ENCODE results near the gene RTTN. TPM values are rescaled to one million over a fixed set of nuclear protein-coding genes. Genes with fewer than 3 reads are reported as not detected.
"Not testable (repeated sequence)": the region's sequence is repeated elsewhere in the genome, so short reads cannot be mapped to it uniquely, and the experiment has no call there.

RTTN gene, protein sequence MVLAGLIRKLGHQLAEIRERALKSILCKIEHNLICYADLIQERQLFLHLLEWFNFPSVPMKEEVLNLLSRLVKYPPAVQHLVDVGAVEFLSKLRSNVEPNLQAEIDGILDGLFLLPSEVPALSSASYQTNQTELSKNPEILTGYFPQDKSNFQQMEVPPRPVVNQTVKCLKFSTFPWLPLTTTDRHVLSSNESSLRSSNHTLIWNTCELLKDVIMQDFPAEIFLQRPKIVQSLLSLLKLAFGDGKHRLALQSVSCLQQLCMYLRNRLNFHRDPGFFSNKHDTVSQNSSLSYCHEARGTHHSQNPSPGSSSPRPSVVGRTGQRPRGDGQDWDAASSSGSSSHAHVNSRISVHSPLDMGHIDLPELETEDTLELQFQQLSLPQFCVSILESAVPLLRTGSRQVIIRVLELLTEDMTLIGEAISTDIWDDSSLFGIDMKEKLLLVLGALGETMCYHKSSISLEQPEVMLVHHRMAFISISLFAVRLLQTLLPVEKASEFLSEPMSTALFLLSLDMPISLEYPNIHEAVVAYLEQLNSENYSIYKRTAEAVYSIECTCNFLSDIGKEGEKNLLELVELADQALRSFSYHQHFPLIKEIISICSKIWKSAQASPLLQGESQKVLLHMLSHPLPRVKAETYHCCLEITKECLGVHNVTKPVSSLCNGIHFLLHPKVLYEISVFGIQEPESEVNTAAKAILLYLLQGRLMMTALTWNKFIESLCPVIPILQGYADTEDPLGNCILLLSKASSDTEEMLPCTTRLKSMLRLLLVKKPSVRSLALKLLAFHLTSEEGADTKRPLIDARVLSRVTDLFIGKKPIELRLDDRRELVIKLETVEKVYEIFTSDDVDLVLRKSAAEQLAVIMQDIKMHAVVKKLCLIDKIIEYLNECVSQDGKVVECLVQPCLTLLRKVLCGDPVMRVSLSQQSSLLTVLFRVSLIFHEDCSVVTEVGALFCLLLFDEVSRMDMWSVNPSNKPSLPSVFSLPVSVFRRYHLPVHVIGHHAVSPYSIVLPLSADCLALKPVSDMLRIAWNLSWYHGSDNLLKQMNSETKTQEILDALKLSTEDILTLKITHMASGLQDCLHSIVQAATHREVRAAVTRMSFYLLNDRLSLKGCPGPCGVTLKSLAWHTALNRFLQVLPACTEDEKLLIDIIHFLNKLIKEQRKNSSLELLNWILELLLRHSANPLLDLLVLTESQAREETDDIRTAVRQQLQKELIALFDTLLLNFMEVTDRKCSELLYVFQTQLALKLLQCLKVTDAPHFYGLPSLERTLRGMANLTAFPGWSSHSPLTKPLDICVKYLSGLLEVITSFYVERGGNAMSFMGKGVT (N-terminal part only)
- 1 to 10 TPM in 3 of 4 donors, under 1 TPM in 1; 0.89 to 9.0 (median 2.4) TPM for polyA plus RNA-seq
- long read RNA-seq, donor 1, result 0 reads
- long read RNA-seq, donor 2, result 0 reads
- long read RNA-seq, donor 3, result 0 reads
- long read RNA-seq, donor 4, result 0 reads
- long read RNA-seq, donor 5, result 0 reads
- long read RNA-seq, donor 6, result 0 reads
- long read RNA-seq, donor 7, result 0 reads
- long read RNA-seq, donor 8, result 0 reads
- long read RNA-seq, donor 9, result 0 reads
- long read RNA-seq, donor 10, result 0 reads

DNA sequence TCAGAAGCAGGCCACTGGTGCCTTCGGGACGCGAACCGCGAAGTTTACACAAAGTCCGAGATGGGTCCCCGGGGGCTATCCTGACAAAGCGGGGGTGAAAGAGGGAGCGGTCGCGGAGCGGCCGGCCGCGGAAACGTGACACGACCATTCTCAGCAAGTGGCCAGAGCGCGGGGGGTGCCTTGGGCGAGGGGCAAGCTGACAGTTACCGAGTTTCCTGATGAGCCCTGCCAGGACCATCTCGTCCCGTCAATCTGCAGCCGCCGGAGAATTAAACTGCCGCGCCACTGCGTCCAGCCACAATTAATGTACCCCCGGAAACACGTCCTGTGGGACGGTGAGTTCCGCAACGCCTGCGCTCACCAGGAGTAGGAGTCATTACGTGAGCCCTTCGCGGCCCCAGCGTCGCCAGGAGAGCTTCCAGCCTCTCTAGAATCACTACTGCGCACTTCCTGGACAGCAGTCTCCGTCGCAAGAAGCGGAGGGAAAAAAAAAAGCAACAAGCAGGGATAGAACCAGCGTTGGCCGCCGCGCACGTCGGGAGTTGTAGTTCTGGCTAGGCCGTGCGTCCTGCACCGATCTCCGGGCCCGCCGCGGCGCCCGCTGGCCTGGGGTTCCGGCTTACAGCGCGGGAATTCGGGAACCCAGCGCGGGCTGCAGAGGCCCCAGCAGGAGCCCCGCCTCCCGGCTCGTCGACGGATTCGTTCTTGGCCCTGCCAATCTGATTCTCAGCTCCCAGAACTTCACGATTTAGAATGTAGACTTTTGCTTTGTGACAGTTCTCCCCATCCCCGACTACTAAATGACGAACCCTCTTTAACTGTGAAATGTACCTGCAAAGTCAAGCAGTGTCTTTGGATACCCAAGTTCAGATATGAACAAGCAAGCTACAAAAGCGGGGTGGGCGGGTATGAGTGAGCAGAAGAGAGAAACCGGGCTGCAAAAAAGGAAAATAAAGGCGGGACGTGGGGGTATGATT, at the start of gene RTTN:
Gene RTTN (minus strand): TSS at position 267 of the 977 bp plus-strand sequence. CDS start 29 bp downstream, at position 238.
- WGBS, 3 donors, result 0 to 1% (median 0%) methylated on average over 78 of the region's 78 CpGs
- DNase-seq (peak; percentile 91 to 98), FAIRE-seq (no peak)
- Histone ChIP-seq H3K9me3 (ENCODE audit: control insufficient read depth in 2 of 2, insufficient read depth in 1 of 2, low read depth in 1 of 2, low read length in 1 of 2) (no peaks in the 10 kb centered on the region), H3K27ac (ENCODE audit: low read depth in 1 of 3, low read length in 2 of 3) (peak within 1 kb of the TSS; percentile 93 to 100 (median 96)), H3K36me3 (ENCODE audit: control insufficient read depth in 3 of 3, insufficient read depth in 2 of 3, low read depth in 1 of 3, low read length in 3 of 3) (peaks cover 0 to 2% (median 0%) of the 10 kb centered on the region in 3 donors), H3K27me3 (ENCODE audit: control insufficient read depth in 3 of 3, insufficient read depth in 3 of 3, low read length in 3 of 3) (no peaks in the 10 kb centered on the region), H3K4me3 (ENCODE audit: low read depth in 1 of 3, low read length in 3 of 3) (peak within 1 kb of the TSS; percentile 58 to 93 (median 71)), H3K4me1 (ENCODE audit: control insufficient read depth in 3 of 3, insufficient read depth in 2 of 3, low read depth in 1 of 3, low read length in 2 of 3) (peaks cover 0 to 2% (median 0%) of the 10 kb centered on the region in 3 donors)

DNA sequence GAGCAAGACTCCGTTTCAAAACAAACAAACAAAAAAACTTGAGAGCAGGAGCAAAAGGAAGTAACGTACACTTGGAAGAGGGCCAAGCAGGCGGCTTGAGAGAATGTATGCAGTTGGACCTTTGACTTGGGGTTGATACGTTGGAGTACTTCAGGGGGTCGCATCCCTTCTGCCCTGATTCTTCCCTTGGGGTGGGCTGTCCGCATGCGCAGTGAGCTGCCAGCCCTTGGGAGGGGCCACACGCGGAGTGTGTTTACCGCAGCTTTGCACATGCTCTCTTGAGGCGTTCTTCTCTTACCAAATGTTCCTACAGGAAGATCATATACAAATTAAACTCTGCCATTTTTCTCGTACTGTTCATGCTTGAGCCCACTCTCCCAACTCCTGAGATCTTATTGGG, 45.3 kb upstream of the RTTN start:
- no peaks in the 10 kb centered on the region for H3K36me3 ChIP-seq (ENCODE audit: control insufficient read depth in 3 of 3, insufficient read depth in 2 of 3, low read depth in 1 of 3, low read length in 3 of 3)
- no peaks in the 10 kb centered on the region for H3K4me1 ChIP-seq (ENCODE audit: control insufficient read depth in 3 of 3, insufficient read depth in 2 of 3, low read depth in 1 of 3, low read length in 2 of 3)
- H3K9me3 ChIP-seq (ENCODE audit: control insufficient read depth in 2 of 2, insufficient read depth in 1 of 2, low read depth in 1 of 2, low read length in 1 of 2), result peaks cover 0 to 4% of the 10 kb centered on the region in 2 donors
- no peak overlapping the region for H3K4me3 ChIP-seq (ENCODE audit: low read depth in 1 of 3, low read length in 3 of 3)
- no peak for FAIRE-seq
- WGBS, 3 donors, result 64 to 81% (median 68%) methylated on average over 12 of the region's 12 CpGs
- no peak overlapping the region for H3K27ac ChIP-seq (ENCODE audit: low read depth in 1 of 3, low read length in 2 of 3)
- H3K27me3 ChIP-seq (ENCODE audit: control insufficient read depth in 3 of 3, insufficient read depth in 3 of 3, low read length in 3 of 3), result no peaks in the 10 kb centered on the region
- peak in 1 of 2 donors; percentile 38 for DNase-seq

DNA sequence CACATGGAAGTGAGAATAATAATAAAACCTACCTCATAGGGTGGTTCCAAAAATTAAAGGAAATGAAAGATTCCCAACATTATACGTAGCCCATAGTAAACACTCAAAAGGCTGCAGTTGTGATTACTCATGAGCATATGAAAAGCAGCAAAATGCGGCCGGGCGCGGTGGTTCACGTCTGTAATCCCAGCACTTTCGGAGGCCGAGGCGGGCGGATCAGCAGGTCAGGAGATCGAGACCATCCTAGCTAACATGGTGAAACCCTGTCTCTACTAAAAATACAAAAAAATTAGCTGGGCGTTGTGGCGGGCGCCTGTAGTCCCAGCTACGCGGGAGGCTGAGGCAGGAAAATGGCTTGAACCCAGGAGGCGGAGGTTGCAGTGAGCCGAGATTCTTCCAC, 44.4 kb upstream of the RTTN start:
- FAIRE-seq; H3K4me1 ChIP-seq (ENCODE audit: control insufficient read depth in 3 of 3, insufficient read depth in 2 of 3, low read depth in 1 of 3, low read length in 2 of 3); H3K36me3 ChIP-seq (ENCODE audit: control insufficient read depth in 3 of 3, insufficient read depth in 2 of 3, low read depth in 1 of 3, low read length in 3 of 3); H3K4me3 ChIP-seq (ENCODE audit: low read depth in 1 of 3, low read length in 3 of 3); H3K27me3 ChIP-seq (ENCODE audit: control insufficient read depth in 3 of 3, insufficient read depth in 3 of 3, low read length in 3 of 3); DNase-seq; H3K27ac ChIP-seq (ENCODE audit: low read depth in 1 of 3, low read length in 2 of 3); H3K9me3 ChIP-seq (ENCODE audit: control insufficient read depth in 2 of 2, insufficient read depth in 1 of 2, low read depth in 1 of 2, low read length in 1 of 2): not testable (repeated sequence)
- WGBS, 3 donors, result 96 to 99% (median 97%) methylated on average over 18 of the region's 18 CpGs

DNA sequence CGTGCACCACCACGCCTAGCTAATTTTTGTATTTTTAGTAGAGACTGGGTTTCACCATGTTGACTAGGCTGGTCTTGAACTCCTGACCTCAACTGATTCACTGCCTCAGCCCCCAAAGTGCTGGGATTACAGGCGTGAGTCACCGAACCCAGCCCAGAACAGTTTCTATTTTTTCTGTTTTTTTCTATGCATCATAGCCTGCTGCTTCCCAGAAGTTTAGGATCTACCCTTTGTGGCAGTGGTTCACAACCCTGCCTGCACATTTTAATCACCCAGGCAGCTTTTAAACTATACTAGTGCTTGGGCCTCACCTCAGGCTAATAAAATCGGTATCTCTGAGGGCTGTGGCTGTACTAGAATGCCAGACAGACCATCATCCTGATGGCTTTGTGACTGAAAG, 43.6 kb upstream of the RTTN start:
- Histone ChIP-seq H3K4me3 (ENCODE audit: low read depth in 1 of 3, low read length in 3 of 3) (no peak overlapping the region), H3K9me3 (ENCODE audit: control insufficient read depth in 2 of 2, insufficient read depth in 1 of 2, low read depth in 1 of 2, low read length in 1 of 2) (peaks cover 0 to 4% of the 10 kb centered on the region in 2 donors), H3K27me3 (ENCODE audit: control insufficient read depth in 3 of 3, insufficient read depth in 3 of 3, low read length in 3 of 3) (no peaks in the 10 kb centered on the region), H3K36me3 (ENCODE audit: control insufficient read depth in 3 of 3, insufficient read depth in 2 of 3, low read depth in 1 of 3, low read length in 3 of 3) (no peaks in the 10 kb centered on the region), H3K4me1 (ENCODE audit: control insufficient read depth in 3 of 3, insufficient read depth in 2 of 3, low read depth in 1 of 3, low read length in 2 of 3) (no peaks in the 10 kb centered on the region), H3K27ac (ENCODE audit: low read depth in 1 of 3, low read length in 2 of 3) (no peak overlapping the region)
- FAIRE-seq (no peak), DNase-seq (no peak)
- 79 to 89% (median 81%) methylated on average over 5 of the region's 5 CpGs for WGBS, 3 donors

DNA sequence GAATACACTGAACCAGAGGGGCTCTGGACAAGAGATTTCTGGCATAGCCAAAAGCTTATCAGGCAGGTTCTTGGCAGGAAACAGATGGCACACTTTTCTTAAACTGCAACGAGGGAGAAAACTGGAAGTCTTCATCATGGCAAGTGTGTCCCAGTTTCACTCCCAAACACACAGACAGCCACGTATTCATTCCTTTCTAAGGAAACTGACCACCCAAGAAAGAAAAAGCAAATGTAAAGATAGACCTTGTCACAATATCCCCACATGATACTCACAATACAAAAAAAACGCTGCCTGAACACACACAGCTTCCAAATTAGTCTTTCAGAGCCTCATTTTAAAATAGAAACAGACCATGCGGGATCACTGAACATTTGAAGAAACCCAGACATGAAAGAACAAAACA, 40.6 kb upstream of the RTTN start:
- no peak for DNase-seq
- Histone ChIP-seq H3K36me3 (ENCODE audit: control insufficient read depth in 3 of 3, insufficient read depth in 2 of 3, low read depth in 1 of 3, low read length in 3 of 3) (no peaks in the 10 kb centered on the region), H3K4me3 (ENCODE audit: low read depth in 1 of 3, low read length in 3 of 3) (no peak overlapping the region), H3K27ac (ENCODE audit: low read depth in 1 of 3, low read length in 2 of 3) (no peak overlapping the region), H3K27me3 (ENCODE audit: control insufficient read depth in 3 of 3, insufficient read depth in 3 of 3, low read length in 3 of 3) (no peaks in the 10 kb centered on the region), H3K9me3 (ENCODE audit: control insufficient read depth in 2 of 2, insufficient read depth in 1 of 2, low read depth in 1 of 2, low read length in 1 of 2) (peaks cover 0 to 4% of the 10 kb centered on the region in 2 donors), H3K4me1 (ENCODE audit: control insufficient read depth in 3 of 3, insufficient read depth in 2 of 3, low read depth in 1 of 3, low read length in 2 of 3) (no peaks in the 10 kb centered on the region)
- FAIRE-seq, result no peak
- 33 to 57% (median 46%) methylated on average over 4 of the region's 4 CpGs for WGBS, 3 donors

DNA sequence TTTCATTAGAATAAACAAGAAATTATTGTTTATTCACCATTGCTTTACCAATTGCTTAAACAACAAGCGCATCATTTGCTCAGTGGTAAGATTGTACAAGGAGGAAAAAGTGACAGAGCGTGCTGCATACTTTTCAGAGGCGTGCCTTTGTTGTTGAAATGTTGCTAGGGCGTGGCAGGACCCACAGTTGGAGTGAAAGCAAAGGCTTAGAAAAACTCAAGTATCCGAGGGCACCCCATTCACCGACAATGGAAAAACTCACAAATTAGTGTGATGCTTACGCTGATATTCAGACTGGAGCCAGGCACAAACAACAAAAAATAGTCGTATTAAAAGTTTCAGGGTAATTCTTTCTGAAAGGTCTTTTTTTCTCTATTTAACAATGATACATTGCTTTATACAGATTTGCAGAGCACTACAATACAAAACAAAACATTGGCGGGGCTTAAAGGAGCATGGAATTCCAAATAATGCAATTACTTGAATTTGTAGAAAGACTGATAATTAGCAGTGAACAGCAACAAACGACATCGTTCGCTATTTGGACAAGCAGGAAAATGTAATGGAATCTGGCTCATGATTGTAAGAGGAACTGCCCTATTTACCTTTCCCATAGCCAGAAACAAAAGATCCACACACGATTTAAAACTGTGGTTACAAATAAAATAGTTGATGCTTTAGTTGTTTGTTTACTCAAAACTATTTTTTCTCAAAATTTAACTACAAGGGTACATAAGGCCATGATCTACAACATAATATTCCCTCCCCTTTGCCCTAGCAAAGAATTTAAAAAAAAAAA, 37.8 kb upstream of the RTTN start:
- no peak for FAIRE-seq
- no peak overlapping the region for H3K4me3 ChIP-seq (ENCODE audit: low read depth in 1 of 3, low read length in 3 of 3)
- 40 to 58% (median 53%) methylated on average over 13 of the region's 13 CpGs for WGBS, 3 donors
- H3K4me1 ChIP-seq (ENCODE audit: control insufficient read depth in 3 of 3, insufficient read depth in 2 of 3, low read depth in 1 of 3, low read length in 2 of 3), result no peaks in the 10 kb centered on the region
- H3K27ac ChIP-seq (ENCODE audit: low read depth in 1 of 3, low read length in 2 of 3), result no peak overlapping the region
- no peaks in the 10 kb centered on the region for H3K36me3 ChIP-seq (ENCODE audit: control insufficient read depth in 3 of 3, insufficient read depth in 2 of 3, low read depth in 1 of 3, low read length in 3 of 3)
- H3K27me3 ChIP-seq (ENCODE audit: control insufficient read depth in 3 of 3, insufficient read depth in 3 of 3, low read length in 3 of 3), result no peaks in the 10 kb centered on the region
- no peaks in the 10 kb centered on the region for H3K9me3 ChIP-seq (ENCODE audit: control insufficient read depth in 2 of 2, insufficient read depth in 1 of 2, low read depth in 1 of 2, low read length in 1 of 2)
- DNase-seq, result peak; percentile 70 to 75

DNA sequence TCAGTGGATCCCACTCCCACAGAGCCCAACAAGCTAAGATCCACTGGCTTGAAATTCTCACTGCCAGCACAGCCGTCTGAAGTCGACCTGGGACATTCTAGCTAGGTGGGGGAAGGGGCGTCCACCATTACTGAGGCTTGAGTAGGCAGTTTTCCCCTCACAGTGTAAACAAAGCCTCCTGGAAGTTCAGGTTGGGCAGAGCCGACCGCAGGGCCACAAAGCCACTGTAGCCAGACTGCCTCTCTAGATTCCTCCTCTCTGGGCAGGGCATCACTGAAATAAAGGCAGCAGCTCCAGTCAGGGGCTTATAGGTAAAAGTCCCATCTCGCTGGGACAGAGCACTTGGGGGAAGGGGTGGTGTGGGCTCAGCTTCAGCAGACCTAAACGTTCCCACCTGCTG, 31.4 kb upstream of the RTTN start:
- H3K9me3 ChIP-seq (ENCODE audit: control insufficient read depth in 2 of 2, insufficient read depth in 1 of 2, low read depth in 1 of 2, low read length in 1 of 2); H3K36me3 ChIP-seq (ENCODE audit: control insufficient read depth in 3 of 3, insufficient read depth in 2 of 3, low read depth in 1 of 3, low read length in 3 of 3); FAIRE-seq; H3K27me3 ChIP-seq (ENCODE audit: control insufficient read depth in 3 of 3, insufficient read depth in 3 of 3, low read length in 3 of 3); H3K27ac ChIP-seq (ENCODE audit: low read depth in 1 of 3, low read length in 2 of 3); DNase-seq; H3K4me3 ChIP-seq (ENCODE audit: low read depth in 1 of 3, low read length in 3 of 3); H3K4me1 ChIP-seq (ENCODE audit: control insufficient read depth in 3 of 3, insufficient read depth in 2 of 3, low read depth in 1 of 3, low read length in 2 of 3): not testable (repeated sequence)
- 74 to 82% (median 78%) methylated on average over 7 of the region's 7 CpGs for WGBS, 3 donors

Measured in small intestine (tissue), 16 donors.